Measurements from ENCODE around the gene DNAI1. TPM values are rescaled to one million over a fixed set of nuclear protein-coding genes. Genes with fewer than 3 reads are reported as not detected.

DNAI1 gene
- total and polyA plus RNA-seq, 2 of the 13 experiments (the other 11 are each of a cell fraction or from before 2014, with no cell fraction given) = not detected

GRCh38 chr9:34493972-34494535 is 35.4 kb downstream of the DNAI1 start (continued):
- no peak for TF ChIP-seq NFE2L2 (IDR thresholded peaks at IDR 0.05; ENCODE audit: low read length)
- no peak for TF ChIP-seq ZNF879 (CRISPR knock-in tag; IDR thresholded peaks at IDR 0.05)
- TF ChIP-seq SNAPC5 (CRISPR knock-in tag; IDR thresholded peaks at IDR 0.05; ENCODE audit: borderline replicate concordance) = no peak
- no peak for TF ChIP-seq ZFY (CRISPR knock-in tag; IDR thresholded peaks at IDR 0.05)
- TF ChIP-seq, protein P1, sequence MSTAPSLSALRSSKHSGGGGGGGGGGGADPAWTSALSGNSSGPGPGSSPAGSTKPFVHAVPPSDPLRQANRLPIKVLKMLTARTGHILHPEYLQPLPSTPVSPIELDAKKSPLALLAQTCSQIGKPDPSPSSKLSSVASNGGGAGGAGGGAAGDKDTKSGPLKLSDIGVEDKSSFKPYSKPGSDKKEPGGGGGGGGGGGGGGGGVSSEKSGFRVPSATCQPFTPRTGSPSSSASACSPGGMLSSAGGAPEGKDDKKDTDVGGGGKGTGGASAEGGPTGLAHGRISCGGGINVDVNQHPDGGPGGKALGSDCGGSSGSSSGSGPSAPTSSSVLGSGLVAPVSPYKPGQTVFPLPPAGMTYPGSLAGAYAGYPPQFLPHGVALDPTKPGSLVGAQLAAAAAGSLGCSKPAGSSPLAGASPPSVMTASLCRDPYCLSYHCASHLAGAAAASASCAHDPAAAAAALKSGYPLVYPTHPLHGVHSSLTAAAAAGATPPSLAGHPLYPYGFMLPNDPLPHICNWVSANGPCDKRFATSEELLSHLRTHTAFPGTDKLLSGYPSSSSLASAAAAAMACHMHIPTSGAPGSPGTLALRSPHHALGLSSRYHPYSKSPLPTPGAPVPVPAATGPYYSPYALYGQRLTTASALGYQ (CRISPR knock-in tag; IDR thresholded peaks at IDR 0.05) = no peak
- TF ChIP-seq SIN3B (IDR thresholded peaks at IDR 0.05; ENCODE audit: low read length) = no peak
- TF ChIP-seq ASH2L (IDR thresholded peaks at IDR 0.05; ENCODE audit: insufficient read length, low read depth, low read length) = no peak
- TF ChIP-seq ZFP41 (CRISPR knock-in tag; IDR thresholded peaks at IDR 0.05; ENCODE audit: borderline replicate concordance) = no peak
- no peak for TF ChIP-seq RNF219 (CRISPR knock-in tag; IDR thresholded peaks at IDR 0.05)
- TF ChIP-seq ZNF570 (CRISPR knock-in tag; IDR thresholded peaks at IDR 0.05; ENCODE audit: borderline replicate concordance) = no peak
- no peak for TF ChIP-seq ZNF337 (CRISPR knock-in tag; IDR thresholded peaks at IDR 0.05; ENCODE audit: borderline replicate concordance, low read depth)
- no peak for TF ChIP-seq ZNF383 (CRISPR knock-in tag; IDR thresholded peaks at IDR 0.05; ENCODE audit: borderline replicate concordance)
- no peak for TF ChIP-seq HOXA3 (CRISPR knock-in tag; IDR thresholded peaks at IDR 0.05)
- TF ChIP-seq ZNF552 (CRISPR knock-in tag; IDR thresholded peaks at IDR 0.05; ENCODE audit: borderline replicate concordance) = no peak
- TF ChIP-seq TEF (CRISPR knock-in tag; IDR thresholded peaks at IDR 0.05) = peak; percentile 53; the same call in 1 of the 2 replicates
- TF ChIP-seq TAF15 (IDR thresholded peaks at IDR 0.05; ENCODE audit: low read depth, low read length, poor library complexity, severe bottlenecking) = no peak
- TF ChIP-seq CBX1 (IDR thresholded peaks at IDR 0.05; ENCODE audit: low read depth) = no peak
- no peak for TF ChIP-seq ZBTB7A (CRISPR knock-in tag; IDR thresholded peaks at IDR 0.05)
- TF ChIP-seq GMEB2 (CRISPR knock-in tag; IDR thresholded peaks at IDR 0.05; ENCODE audit: low read depth) = no peak
- no peak for TF ChIP-seq GFI1 (CRISPR knock-in tag; IDR thresholded peaks at IDR 0.05; ENCODE audit: borderline replicate concordance)
- TF ChIP-seq PREB (CRISPR knock-in tag; IDR thresholded peaks at IDR 0.05) = no peak
- no peak for TF ChIP-seq HNRNPL (IDR thresholded peaks at IDR 0.05; ENCODE audit: low read depth, low read length)
- TF ChIP-seq RARG (CRISPR knock-in tag; IDR thresholded peaks at IDR 0.05; ENCODE audit: low read depth) = no peak
- no peak for TF ChIP-seq TMF1 (CRISPR knock-in tag; IDR thresholded peaks at IDR 0.05; ENCODE audit: low read depth)

All from HepG2 (cell line).